NCI-H345 treated with DMSO at 0.1 percent for 48 hours (cell line): ENCODE data around the gene TMCO4.

Experiments used
- DNase-seq: peaks from one replicate; lab custom pipeline; 2025; ENCODE audit not compliant: unreplicated experiment; lab: John Stamatoyannopoulos, UW

The TMCO4 gene

GRCh38 chr1:19662313-19662712 lies 137.4 kb downstream of the TMCO4 start:
- DNase-seq, result no peak

GRCh38 chr1:19661721-19662228 lies 137.9 kb downstream of the TMCO4 start:
- DNase-seq, result peak; percentile 28

- DNase-seq, result no peak
These were observed 141.5 kb downstream of the TMCO4 start for GRCh38 chr1:19658186-19658585.

- no peak for DNase-seq
These were observed 142.2 kb downstream of the TMCO4 start for GRCh38 chr1:19657511-19657910.

GRCh38 chr1:19656780-19657466 lies 142.8 kb downstream of the TMCO4 start:
- DNase-seq, result no peak

GRCh38 chr1:19656134-19656779 lies 143.5 kb downstream of the TMCO4 start:
- DNase-seq, result no peak

GRCh38 chr1:19655718-19656080 lies 144.0 kb downstream of the TMCO4 start:
- DNase-seq, result no peak

GRCh38 chr1:19654886-19655717 lies 144.6 kb downstream of the TMCO4 start:
- DNase-seq, result peak; percentile 68

GRCh38 chr1:19654386-19654785 lies 145.3 kb downstream of the TMCO4 start:
- DNase-seq, result no peak

- DNase-seq, result peak; percentile 32
These were observed 148.5 kb downstream of the TMCO4 start for GRCh38 chr1:19651141-19651737.

GRCh38 chr1:19650416-19651140 lies 149.1 kb downstream of the TMCO4 start:
- DNase-seq, result no peak

GRCh38 chr1:19648689-19649088 lies 151.0 kb downstream of the TMCO4 start:
- no peak for DNase-seq

GRCh38 chr1:19648239-19648638 lies 151.5 kb downstream of the TMCO4 start:
- DNase-seq, result no peak

- no peak for DNase-seq
These were observed 152.1 kb downstream of the TMCO4 start for GRCh38 chr1:19647643-19648042.

- no peak for DNase-seq
These were observed 153.1 kb downstream of the TMCO4 start for GRCh38 chr1:19646377-19647319.

- no peak for DNase-seq
These were observed 154.1 kb downstream of the TMCO4 start for GRCh38 chr1:19645411-19646251.

- no peak for DNase-seq
These were observed 154.9 kb downstream of the TMCO4 start for GRCh38 chr1:19644681-19645410.

GRCh38 chr1:19644395-19644680 lies 155.4 kb downstream of the TMCO4 start:
- DNase-seq, result no peak
